ENCODE measurements around the gene PACRG. TPM values are rescaled to one million over a fixed set of nuclear protein-coding genes. Genes with fewer than 3 reads are reported as not detected.

PACRG gene
- total and polyA plus RNA-seq, 2 of the 8 experiments (the other 6 are each of a cell fraction or from before 2014, with no cell fraction given): 0.44 to 0.54 TPM

GRCh38 chr6:162719528-162719927 lies 8.2 kb upstream of the PACRG start:
- Histone ChIP-seq H2AK5ac (ENCODE audit: low read depth, low read length) (no peak overlapping the region), H2BK5ac (ENCODE audit: low read depth, low read length) (no peak overlapping the region), H4K20me1 (replicated peaks in 1 of 2; ENCODE audit: control insufficient read depth in 1 of 2, insufficient read depth in 2 of 2, low read length in 2 of 2) (no peaks in the 10 kb centered on the region), H3K36me3 (ENCODE audit: control insufficient read depth in 2 of 4, insufficient read depth in 4 of 4, low read length in 3 of 4) (no peaks in the 10 kb centered on the region), H3K23me2 (ENCODE audit: low read depth, low read length) (no peaks in the 10 kb centered on the region), H3K4me1 (replicated peaks in 1 of 4; ENCODE audit: control insufficient read depth in 3 of 4, insufficient read depth in 4 of 4, low read length in 3 of 4) (peaks cover 0 to 3% (median 0%) of the 10 kb centered on the region in 4 experiments; a peak in 2 of 7 replicates), H3K4me2 (ENCODE audit: insufficient read depth in 1 of 2, low read depth in 2 of 2, low read length in 2 of 2) (no peak overlapping the region), H3K18ac (ENCODE audit: extremely low read depth, low read length) (no peak overlapping the region), H4K8ac (ENCODE audit: extremely low read depth, insufficient read depth, low read length) (no peak overlapping the region), H3K23ac (ENCODE audit: insufficient read length) (no peak overlapping the region), H2AFZ (ENCODE audit: low read length) (no peak overlapping the region), H2BK20ac (ENCODE audit: low read length) (no peak overlapping the region), H2BK120ac (replicated peaks; ENCODE audit: low read depth, low read length) (no peak overlapping the region), H3K14ac (ENCODE audit: insufficient read length) (no peak overlapping the region), H3K79me2 (ENCODE audit: control insufficient read depth in 1 of 2, insufficient read depth in 2 of 2, low read length in 2 of 2) (no peaks in the 10 kb centered on the region), H3K27ac (ENCODE audit: low read depth, low read length) (no peak overlapping the region), H2BK15ac (ENCODE audit: low read length) (no peak overlapping the region), H3K4me3 (ENCODE audit: extremely low read depth in 1 of 4, insufficient read depth in 2 of 4, low read depth in 3 of 4, low read length in 4 of 4) (no peak overlapping the region), H3K27me3 (replicated peaks in 1 of 4; ENCODE audit: control insufficient read depth in 3 of 4, extremely low read depth in 1 of 4, insufficient read depth in 3 of 4, low read length in 3 of 4) (no peaks in the 10 kb centered on the region), H4K5ac (ENCODE audit: insufficient read length, low read depth, low read length) (no peak overlapping the region), H3K9me3 (ENCODE audit: insufficient read depth in 2 of 2, low read depth in 1 of 2, low read length in 1 of 2) (0 out of 4 replicates have a peak, but pooled peaks cover 0 to 2% of the 10 kb centered on the region in 2 experiments), H4K91ac (replicated peaks; ENCODE audit: insufficient read length, low read length) (no peak overlapping the region), H3K79me1 (ENCODE audit: low read depth, low read length) (no peaks in the 10 kb centered on the region), H3K4ac (replicated peaks; ENCODE audit: insufficient read length, low read depth, low read length) (no peak overlapping the region), H2BK12ac (ENCODE audit: low read depth, low read length) (no peak overlapping the region), H3K56ac (replicated peaks; ENCODE audit: insufficient read length, low read depth, low read length) (no peak overlapping the region), H3K9ac (replicated peaks in 1 of 4; ENCODE audit: extremely low read depth in 1 of 4, low read depth in 3 of 4, low read length in 3 of 4) (no peak overlapping the region)
- ChIA-PET CTCF (ENCODE audit: partially characterized antibody) (interaction anchor here (0.7 kb wide), 2 partner anchors 334 to 348 kb away, joined by 3 to 5 read pairs; no protein-coding TSS in a partner anchor), POLR2A (ENCODE audit: partially characterized antibody) (interaction anchor here (0.6 kb wide), 1 partner anchor 505 kb away, joined by 3 read pairs; no protein-coding TSS in a partner anchor)
- TF ChIP-seq BCL11A (IDR thresholded peaks at IDR 0.05; ENCODE audit: low read depth in 2 of 2, low read length in 2 of 2) (no peak), CBX8 (IDR thresholded peaks at IDR 0.05; ENCODE audit: borderline replicate concordance, low read depth, low read length) (no peak), SAP30 (IDR thresholded peaks at IDR 0.05; ENCODE audit: insufficient read depth, insufficient replicate concordance, low read length) (no peak)
- DNase-seq (ENCODE audit: low read depth in 1 of 2, low spot score in 2 of 2): no peak
- FAIRE-seq: no peak
- WGBS, 2 experiments (ENCODE audit: extremely low coverage in 1 of 2, insufficient coverage in 1 of 2, insufficient read length in 1 of 2, insufficient replicate concordance in 2 of 2, low coverage in 1 of 2, low lambda C conversion rate in 2 of 2, missing lambda C conversion rate in 1 of 2): 77% methylated on average over 1 of the region's 1 CpG; no CpG with 5 or more reads in 1 of the 2 experiments
